HG03159 (cell line): Measurements from ENCODE around the gene UNC5CL.
"Not testable (repeated sequence)": the region's sequence is repeated elsewhere in the genome, so short reads cannot be mapped to it uniquely, and the experiment has no call there.

Source experiments
- ATAC-seq: cut with Tn5 transposase; IDR thresholded peaks from one replicate; pipeline ENCODE4 v1.9.1; 2021; ENCODE audit warnings: mild to moderate bottlenecking, moderate library complexity; ENCODE audit not compliant: unreplicated experiment

UNC5CL gene

DNA sequence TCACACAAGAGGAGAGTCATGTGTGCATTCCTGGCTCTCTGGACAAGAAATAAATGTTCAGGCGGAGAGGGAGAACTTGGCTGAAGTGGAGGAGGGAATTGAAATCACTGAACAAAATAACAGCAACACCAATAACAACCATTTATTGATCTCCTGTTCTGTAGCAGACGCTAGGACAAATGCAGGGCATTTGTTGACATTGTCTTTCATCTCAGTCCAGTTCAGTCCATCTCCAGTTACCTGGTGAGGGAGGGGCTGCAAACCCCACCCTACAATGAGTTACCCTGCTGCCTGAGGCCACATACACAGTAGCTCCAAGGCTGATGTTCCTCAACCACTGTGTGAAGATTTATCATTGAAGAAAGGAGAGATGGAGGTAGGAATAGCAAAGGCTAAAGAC lies 27.3 kb downstream of the UNC5CL start:
- no peak for ATAC-seq

DNA sequence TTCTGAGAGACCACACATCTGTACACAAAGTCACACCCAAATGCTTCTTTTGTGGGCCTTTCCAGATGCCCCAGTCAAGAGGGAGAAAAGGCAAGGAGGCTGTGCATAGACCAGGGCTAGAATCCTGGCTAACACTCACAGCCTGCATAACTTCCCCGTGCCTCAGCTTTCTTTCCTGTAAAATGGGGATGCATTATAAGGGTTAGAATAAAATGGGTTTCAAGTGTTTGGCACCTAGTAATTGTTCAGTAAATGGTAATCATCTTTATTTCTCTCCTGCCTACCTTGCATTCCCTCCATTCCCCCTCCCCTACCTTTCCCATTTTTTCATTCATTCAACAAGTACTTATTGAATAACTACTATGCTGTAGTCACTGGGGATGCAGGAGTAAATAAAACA lies 29.4 kb downstream of the UNC5CL start:
- no peak for ATAC-seq

DNA sequence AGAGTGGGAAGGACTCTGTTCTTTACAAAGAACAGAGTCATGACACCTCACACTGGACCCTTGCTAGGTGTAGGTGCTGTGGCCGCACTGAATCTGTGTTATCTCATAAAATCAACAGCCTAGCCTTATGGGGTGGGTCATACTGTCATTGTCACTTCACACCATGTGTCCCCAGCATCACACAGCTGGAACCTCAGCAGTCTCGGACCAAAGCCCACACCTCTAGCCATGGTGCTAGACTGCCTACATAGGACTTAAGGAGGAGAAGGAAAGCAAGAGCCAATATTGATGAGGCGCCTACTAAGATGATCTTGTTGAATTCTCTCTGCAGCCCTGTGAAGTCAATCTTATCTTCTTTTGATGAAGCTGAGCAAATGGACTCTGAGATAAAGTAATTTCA lies 31.0 kb downstream of the UNC5CL start:
- ATAC-seq: no peak

DNA sequence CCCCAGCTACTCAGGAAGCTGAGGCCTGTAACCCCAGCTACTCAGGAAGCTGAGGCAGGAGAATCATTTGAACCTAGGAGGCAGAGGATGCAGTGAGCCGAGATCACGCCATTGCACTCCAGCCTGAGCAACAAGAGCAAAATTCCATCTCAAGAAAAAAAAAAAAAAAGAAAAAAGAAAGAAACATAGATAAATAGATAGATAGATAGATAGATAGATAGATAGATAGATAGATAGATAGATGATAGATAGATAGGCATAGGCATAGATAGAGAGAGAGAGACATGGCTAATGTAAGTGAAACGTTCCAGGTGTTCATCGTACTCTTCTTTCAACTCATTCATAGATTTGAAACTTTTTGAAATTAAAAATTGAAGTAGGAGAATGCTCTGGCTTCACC lies 32.0 kb downstream of the UNC5CL start:
- ATAC-seq: not testable (repeated sequence)

DNA sequence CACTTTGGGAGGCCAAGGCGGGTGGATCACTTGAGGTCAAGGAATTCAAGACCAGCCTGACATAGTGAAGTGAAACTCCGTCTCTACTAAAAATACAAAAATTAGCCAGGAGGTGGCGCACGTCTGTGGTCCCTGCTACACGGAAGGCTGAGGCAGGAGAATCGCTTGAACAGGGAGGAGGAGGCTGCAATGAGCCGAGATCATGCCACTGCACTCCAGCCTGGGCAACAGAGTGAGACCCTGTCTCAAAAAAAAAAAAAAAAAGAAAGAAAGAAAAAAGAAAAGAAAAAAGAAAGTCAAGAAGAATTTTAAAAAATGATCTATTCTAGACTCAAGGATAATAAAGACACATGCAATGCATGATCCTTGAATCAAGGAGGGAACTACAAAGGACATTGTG lies 32.8 kb downstream of the UNC5CL start:
- ATAC-seq: not testable (repeated sequence)

DNA sequence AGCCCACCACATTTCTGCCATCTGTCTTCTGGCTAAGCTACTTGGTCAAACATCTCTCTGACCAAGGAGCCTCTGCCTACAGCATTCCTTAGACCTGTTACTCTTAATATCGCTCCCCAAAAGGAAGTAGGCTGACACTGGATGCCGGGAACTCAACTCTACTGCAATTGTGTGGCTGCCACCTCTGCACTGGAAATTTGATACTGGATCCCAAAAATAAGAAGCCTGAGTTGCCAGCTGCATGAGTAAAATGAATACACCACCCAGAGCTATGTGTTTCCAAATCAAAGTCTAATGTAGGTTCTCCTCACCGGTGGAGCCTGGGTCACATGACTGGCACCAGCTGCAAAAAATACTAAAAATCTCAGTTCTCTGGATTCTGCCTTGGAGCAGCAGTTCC lies 36.9 kb downstream of the UNC5CL start:
- no peak for ATAC-seq

DNA sequence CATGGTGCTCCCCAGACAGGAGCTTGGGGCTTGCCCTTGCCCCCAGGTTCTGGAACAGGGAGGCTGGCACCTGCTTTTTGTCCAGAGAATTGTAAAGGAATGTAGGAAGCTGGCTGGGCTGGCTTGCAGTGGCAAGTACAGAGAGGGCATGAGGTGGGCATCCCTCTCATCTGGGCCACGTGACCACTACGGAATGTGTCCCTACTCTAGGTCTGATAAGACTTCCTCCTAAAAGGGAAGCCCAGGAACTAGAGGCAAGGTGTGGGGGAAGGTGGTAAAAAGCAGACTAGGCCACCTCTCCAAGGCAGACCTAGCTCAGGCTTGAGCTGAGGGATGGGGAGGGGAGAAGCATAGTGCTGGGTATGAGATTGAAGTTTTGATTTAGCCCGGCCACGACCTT lies 38.8 kb downstream of the UNC5CL start:
- no peak for ATAC-seq

DNA sequence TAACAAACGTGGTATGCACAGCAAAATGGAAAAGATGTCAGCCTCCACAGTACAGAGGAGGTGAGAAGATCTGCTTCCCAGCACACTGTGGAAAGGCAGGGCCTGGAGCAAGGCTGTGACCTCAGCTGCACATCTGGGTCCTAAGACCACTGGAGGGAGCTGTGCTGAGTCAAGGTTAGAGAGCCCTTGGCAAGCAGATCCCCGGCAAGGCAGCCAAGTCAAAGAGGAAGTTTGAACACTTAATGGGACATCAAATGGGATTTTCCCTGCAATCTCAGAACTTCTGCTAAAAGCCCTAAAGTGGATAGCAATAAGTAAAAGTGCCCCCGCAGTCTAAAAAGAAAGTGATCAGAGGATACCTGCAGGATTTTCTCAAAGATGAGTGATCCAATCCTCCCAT lies 39.5 kb downstream of the UNC5CL start:
- peak; percentile 50 for ATAC-seq

DNA sequence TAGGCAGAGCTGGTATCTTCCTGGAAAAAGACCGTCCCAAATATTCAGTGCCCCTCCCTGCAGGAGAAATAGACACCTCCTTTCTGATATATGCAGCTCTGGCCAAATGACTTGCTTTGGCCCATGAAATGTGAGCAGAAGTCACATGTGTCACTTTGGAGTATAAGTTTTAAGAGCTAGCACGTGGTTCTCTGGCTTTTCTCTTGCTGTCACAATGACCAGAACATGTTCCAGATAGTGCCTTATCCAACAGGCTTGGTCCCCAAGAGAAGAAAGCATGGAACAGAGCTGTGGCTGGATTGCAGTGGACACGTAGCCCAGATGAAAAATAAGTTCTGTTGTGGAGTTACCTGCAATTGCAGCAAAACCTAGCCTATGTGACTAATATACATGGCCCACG lies 40.4 kb downstream of the UNC5CL start:
- no peak for ATAC-seq

DNA sequence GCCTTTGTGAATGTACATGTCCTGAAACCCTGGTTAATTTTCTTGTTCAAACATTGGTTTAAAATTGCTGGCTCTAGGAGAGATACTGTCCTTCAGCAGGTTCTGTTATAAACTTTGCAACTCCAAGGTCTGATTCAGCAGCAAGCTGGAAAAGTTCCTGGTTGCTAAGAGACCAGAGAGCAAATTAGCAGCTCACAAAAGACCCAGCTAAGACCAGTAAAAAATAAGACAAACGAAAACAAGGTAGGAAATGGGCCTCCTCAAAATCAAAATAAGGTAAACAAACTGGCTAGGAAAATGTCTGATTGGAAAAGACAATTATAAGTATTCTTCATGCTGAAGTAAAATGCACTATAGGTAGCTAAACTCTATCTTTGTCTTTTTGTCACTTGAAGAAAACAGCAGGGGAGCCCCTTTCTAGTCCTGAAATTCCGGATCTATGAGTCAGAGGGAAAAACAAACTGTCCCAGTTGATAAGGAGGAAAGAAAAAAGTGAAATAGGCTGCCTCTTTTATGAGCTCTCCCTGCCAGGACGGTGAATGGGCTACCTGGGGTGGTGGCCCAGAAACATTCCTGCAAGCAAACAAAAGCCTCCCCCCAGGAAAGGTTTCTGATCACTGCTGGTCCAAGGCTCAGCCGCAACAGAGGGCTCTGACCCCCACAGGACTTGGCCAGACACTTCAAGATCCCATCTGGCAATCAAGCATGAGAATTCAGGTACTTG lies 41.6 kb downstream of the UNC5CL start:
- ATAC-seq: no peak

DNA sequence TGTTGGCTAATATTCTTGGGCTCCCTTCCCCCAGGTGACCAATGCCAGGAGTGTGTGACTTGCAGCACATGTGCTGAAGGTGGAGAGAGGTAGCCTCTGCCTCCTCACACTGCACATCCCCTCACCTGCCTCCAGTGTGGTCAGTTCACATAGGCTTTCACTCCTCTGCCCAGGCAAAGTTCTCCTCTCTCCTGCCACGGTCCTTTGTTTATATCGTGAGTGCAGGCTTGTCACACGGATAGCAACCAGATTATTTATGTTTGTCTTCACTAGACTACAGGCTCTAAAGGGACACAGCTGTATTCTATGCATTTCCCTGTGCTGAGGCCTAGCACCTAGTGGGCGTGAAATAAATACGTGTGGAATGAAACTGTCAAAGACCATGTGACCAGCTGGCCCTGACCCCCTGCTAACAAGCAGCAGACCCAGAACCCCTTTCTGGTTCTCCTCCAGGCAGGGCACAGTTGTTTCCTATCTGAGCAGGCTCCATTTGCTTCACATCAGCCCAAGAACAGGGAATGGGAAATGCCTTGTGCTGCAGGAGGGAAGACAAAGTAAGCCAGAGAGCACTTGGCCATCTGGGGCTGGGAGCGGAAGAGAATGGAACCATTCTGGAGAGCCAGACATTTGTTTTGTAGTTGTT lies 42.3 kb downstream of the UNC5CL start:
- ATAC-seq: no peak

DNA sequence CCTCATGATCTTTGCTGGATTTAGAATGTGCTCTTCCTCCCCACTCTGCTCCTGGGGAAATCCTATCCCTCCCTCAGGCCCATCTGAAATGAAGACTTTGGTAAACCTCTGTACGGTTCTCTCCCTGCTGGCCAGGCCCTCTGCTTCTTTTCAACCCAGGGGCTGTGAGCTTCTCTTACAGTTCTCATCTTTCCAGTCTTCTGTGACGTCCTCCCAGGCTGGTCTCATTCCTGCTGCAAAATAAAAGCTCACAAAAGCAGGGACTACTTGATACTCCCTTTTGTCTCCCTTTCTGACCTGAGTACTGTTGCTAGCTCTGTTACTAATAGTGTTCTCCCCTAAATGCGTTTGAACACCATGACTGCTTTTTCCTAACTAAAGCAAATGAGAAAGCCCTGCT lies 46.3 kb downstream of the UNC5CL start:
- no peak for ATAC-seq

DNA sequence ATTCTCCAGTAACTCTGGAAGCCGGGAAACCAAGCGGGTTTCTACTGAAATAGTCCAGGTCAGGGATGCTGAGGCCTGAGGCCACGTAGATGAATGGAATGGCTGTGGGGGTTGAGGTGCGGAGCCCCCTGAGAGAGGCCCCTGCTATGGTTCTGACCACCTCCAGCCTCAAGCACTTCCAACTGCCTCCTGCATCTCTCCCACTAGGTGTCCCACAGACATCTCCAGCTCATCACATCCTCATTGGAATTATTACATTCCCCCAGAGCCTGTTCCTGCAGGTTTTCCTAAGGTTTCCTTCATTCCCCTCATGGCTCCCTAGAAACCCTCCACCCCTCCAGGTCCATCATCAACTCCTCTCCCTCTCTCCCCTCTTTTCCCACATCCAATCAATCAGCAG lies 48.7 kb downstream of the UNC5CL start:
- ATAC-seq: no peak

DNA sequence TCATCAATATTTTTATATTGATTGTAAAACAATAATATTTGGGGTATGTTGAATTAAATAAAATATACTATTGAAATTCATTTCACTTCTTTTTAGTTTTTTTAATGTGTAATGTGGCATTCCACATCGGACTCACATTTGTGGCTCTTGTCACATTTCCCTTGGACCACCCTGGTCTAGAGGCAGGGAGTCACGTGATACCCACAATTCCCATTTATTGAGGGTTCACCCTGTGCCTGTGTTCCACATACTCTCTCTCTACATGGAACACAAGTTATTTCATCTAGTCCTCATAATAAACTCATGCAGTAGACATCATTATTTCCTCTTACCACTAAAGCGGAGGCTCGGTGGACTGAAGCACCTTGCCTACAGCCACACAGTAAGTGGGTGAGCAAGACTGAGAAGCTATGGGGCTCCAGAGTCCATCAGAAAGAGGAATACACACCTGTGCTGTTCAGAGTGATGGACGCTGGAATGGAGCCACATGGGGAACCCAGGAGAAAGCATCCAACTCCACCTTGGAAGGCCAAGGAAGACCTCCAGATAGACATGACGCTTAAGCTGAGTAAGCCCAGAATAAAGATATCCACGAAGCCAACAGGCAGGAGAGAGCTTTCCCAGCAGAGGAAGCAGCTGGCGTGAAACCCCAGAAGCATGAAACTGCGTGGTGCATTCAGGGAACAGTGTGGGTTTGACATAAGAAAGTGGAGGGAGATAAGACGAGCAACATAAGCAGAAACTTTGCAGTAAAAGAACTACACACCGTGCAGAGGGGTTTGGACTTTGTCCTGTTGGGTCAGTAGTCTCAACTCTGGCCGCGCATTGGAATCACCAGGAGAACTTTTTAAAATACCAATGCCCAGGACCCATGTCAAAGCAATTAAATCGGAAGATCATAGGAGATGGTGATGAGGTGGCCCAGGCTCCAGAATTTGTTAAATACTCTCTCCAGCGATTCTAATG lies 49.5 kb downstream of the UNC5CL start:
- ATAC-seq: no peak

DNA sequence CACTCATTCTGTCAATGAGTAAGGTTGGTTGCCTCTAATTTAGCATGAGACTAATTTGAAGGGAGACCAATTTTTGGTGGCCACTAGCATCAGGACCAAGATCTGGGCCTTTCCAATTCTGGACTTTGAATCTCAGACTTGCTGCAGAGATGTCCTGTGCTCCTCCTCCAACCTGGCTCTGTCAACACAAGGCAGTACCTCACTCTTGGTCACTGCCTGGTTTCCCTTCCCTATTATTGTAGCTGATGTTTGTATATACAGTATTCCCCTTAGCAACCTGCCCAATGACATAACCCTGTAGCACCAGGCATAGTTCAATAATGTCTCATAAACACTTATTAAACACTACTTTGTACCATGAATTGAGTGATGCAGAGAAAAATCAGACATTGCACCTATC lies 50.4 kb downstream of the UNC5CL start:
- ATAC-seq: no peak

DNA sequence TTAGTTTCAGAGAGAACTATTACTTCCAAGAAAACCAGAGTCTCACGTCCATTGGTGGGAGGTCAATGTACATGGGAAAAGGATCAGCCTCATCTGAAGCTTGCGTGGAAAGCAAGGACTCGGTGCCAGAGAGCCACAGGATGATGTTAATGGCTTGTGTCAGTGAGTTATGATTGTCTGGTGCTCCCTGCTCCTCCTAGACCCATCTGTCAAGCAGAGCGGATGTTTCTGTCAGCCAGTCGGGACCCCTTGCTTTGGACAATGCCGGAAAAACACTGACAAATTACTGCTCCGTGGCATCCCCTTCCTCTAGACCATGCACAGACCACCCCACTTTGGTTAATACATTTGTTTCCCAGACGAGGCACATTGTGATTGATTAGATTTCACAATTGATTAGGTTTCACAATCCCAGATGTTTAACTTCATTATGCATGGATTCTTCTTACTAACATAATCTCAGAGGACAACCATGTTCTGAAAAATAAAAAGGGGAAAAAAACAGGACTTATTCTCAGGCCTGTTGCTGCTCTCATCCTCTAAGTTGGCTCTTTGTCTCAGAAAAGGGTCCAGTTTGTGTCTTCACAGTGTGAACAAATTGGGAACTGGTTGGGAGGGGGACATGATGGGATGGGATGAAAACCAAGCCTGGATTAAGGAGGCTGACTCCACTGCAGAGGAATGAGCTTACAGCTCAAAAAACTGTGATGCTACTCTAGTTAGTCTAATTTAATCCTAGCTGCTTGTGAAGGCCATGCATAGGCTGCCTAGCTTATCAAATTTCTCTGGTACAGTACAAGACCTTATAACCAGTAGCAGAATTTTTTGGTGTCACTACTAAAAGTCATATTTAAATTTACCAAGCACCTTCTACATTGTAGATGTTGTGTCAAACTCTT lies 51.9 kb downstream of the UNC5CL start:
- ATAC-seq: no peak

DNA sequence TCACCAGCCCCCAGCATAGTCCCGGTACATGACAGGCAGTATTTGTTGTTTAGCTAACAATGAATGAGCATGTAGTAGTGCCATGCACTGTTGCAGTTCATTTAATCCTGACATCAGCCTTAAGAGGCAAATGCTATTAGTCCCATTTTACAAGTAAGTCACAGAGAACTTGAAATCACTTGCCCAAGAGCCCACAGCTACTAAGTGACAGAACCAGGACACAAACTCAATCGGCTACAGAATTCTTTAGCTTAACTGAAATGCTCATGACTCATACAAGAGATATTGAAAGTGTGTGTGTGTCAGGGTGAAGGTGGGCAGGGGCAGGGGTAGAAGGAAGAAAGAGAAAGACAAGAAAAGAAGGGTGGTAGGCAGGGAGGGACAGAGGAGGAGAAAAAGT lies 52.7 kb downstream of the UNC5CL start:
- no peak for ATAC-seq

DNA sequence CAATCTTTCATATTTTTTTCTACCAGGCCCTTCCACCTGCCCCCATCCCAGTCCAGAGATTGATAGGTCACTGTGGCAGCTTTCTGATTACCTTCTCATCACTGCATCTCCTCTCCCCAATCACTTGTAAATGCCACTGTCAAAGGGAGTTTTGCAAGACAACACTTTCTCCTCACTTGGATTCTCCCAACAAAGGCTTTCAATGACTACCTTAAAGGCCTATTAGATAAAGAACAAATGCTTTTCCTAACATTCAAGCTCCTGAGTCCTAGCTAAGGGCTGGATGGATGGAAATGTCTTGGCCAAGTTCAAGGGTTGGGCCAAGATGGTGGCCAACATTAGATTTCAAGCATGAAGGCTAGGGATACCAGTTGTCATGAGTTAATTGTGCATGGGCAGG lies 55.3 kb downstream of the UNC5CL start:
- ATAC-seq: no peak

DNA sequence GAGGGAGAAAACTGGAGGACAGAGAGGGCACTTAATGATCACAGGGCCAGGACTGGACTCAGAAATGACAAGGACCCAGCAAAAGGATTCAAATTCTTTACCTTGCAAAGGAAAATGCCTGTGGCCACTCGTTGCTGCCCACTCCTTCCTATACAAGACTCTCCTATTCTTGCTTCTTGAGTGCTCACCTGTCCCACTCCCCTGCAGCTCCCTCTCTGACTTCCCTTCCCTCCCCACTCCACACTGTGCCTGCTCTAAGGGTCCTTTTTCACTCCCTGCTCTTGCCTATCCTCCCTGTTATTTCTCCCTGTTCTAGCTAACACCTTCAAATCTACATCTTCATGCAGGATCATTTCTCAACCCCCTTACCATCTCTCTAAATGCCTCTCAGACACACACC lies 56.1 kb downstream of the UNC5CL start:
- no peak for ATAC-seq

DNA sequence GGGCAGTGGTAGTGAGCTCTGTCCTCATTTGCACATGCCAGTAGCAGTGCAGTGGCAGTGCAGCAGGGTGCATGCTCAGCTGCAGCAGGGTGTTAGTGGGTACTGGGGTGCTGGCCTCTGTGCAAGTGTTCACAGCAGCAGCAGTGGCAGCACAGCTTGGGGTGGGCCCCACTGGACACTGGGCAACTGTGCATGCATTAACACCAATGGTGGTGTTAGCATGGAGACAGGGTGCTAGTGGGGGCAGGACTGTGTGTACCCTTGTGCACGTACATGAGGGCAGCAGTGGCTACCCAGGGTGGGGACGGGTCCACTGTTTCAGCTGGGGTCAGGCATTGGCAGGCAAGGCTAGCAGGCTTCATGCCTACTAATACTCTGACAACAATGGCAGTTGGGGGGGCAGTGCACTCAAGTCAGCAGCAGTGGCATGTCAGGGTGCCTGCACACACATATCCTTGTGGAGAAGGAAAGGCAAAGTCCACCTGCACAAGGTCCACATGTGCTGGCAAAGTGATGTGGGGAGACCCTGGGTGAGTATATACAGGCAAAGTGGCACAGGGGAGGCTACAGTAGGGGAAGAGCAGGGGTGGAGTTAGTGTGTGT lies 60.2 kb downstream of the UNC5CL start:
- ATAC-seq: no peak
